Left renal pelvis (tissue), 4 donors: Measurements from ENCODE around the gene CHST3. TPM values are rescaled to one million over a fixed set of nuclear protein-coding genes. Genes with fewer than 3 reads are reported as not detected.
"Not testable (repeated sequence)": the region's sequence is repeated elsewhere in the genome, so short reads cannot be mapped to it uniquely, and the experiment has no call there.

Experiments used
- DNase-seq, 4 donors: peaks; one replicate each; pipeline ENCODE4 v3.0.0-alpha.2; 2013; ENCODE audit warnings: low read depth in 4 of 4, low spot score in 3 of 4
- polyA plus RNA-seq, 4 donors: library from polyadenylated mRNA; unstranded; fragments of 120-200 nt; gene quantifications; one replicate each; pipeline ENCODE4 v1.2.1, GENCODE V29; 2013; ENCODE audit not compliant: insufficient read length in 4 of 4

Gene CHST3
- polyA plus RNA-seq, 4 donors: 15.9 to 19.9 (median 18.7) TPM

DNA sequence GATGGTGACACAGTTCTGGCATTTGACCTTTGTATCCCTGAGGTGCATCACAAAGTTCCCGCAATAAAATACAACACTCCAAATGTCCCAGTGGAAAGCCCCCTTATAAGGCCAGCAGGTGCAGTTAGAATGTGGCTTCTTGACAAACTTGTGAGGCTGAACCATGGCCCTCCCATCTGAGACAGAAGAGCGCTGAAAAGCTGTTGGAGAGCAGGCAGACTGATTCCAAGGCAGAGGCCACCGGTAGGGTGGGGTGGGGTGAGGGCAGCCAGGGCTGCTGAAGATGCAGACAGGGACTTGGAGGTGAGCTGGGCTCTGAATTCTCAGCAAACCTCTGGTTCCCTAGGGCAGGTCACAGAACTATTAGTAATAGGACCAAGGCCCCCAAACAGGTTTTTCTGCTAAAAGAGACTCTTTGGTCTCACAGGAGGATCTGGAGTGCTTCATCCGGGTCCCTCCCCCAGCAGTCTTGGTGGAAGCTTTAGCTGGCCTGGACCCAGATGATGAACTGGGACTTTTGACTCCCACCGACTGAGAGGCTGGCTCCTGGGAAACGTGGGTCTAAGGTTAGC lies 15.6 kb upstream of the CHST3 start:
- no peak for DNase-seq

GRCh38 chr10:71950683-71951082 lies 13.5 kb upstream of the CHST3 start:
- DNase-seq: no peak

DNA sequence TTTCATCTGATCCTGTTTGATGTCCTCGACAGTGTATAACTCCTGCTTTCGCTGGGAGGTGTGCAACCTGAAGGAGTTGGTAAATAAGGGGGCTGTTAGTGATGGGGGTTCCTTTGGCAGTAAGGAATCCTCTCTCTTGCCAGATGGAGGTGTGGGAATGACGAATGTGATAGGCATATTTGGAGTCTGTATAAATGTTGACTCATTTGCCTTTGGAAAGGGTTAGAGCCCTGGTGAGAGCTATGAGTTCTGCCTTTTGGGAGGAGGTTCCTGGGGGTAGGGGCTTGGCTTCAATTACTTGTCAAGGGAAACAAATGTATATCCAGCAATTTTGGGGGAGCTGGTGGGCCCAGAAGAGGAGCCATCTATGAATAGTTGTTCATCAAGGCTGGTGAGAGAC lies 11.4 kb upstream of the CHST3 start:
- no peak for DNase-seq

GRCh38 chr10:71957546-71958275 lies 6.5 kb upstream of the CHST3 start:
- no peak for DNase-seq

DNA sequence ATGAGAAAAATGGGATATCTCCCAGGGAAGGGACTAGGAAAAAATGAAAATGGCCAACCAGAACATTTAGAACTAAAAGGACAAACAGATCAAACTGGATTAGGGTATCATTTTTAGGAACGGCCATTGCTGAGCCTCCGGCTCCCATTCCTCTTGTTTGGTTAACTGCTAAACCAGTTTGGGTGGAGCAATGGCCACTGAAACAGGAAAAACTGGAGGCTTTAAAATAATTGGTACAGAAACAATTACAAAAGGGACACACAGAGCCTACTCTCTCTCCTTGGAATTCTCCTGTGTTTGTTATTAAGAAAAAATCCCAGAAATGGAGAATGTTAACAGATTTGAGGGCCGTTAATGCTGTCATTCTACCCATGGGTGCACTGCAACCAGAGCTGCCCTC lies 4.7 kb upstream of the CHST3 start:
- no peak for DNase-seq

- no peak for DNase-seq
These were observed 2.4 kb upstream of the CHST3 start for GRCh38 chr10:71961831-71962230.

DNA sequence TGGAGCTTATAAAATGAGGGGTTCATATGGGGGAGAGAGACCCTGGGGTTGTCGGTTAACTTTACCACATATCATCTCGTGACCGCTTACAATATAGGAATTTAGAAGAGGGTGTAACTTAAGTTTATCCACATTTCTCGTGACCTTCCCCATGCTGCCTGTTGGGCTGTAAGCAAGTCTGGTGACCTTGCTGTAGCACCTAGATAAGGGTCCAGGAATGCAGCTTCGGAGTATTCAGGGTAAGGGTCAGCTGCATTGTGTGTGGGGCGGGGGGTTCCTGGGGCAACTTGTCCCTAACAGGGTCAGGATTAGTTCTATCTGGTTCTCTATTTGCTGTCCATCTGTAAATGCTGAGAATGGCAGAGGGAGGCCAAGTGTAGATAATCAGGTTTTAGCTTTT lies 1.3 kb upstream of the CHST3 start:
- no peak for DNase-seq

DNA sequence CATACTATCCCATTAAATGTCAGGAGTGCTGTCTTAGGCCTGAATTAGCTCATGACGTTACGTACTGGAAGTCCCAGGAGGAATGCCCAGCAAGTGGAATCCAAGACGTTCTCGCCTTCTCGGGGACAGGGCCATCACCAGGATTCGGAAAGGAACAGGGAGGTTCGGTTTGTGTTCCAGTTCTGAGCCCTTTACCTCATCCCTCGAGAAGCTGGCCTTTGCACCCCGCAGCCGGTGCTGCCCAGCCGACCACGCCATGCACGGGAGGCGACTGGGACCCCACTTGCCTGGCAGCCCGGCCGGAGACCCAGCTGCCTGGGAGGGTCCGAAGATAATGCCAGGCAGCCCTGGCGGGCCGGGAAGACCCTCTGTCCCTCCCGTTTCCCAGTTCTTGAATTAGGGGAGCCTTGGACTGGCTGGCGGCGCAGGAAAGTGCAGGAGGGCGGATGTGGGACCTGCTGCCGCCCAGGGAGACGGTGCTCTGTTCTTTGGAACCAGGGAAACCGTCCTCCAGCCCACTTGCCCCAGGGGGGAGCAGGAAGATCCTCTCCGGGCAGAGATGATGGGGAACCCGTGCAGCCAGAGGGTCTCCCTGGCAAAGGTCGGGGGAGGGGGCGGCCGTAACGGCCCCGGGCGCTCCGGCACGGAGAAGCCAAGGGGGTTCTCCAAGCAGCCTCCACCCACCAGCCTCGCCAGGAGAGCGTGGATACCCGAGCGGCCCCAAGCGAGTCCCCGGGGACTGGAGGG lies 671 bp upstream of the CHST3 start:
- DNase-seq: no peak

DNA sequence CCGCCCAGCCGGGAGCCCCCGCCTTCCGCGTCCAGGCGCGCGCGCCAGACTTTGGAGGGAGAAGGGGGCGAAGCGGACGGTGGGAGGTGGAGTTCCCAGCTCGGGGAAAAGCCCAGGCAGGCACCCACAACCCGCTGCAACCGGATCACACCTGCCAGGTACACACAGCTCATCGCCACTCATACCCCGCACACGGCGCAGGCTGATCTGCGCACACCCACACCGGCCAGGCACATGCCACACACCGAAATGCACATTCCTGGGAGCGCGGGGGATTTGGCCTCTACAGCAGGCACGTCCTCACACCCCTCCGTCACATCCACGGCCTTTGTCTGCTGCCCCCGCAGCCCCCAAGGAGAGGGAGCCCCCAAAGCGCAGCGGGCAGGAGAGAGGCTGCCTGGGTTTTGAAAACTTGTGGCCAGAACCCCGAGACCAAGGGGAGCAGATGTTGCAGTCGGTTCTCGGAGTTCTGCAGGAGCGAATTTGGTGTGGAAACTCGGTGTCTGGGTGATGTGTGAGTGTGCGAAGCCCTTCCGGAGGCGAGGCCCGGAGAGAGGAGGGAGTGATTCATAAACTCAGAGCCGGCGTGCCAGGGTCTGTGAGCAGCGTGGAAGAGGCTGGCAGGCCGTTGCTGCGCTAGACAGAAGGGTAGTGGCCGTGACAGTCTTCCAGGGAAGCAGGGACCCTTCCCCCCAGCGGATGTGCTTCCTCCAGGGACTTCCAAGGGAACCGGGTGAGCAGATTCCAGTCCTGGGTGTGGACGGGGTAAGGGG lies 734 bp downstream of the CHST3 start:
- no peak for DNase-seq

DNA sequence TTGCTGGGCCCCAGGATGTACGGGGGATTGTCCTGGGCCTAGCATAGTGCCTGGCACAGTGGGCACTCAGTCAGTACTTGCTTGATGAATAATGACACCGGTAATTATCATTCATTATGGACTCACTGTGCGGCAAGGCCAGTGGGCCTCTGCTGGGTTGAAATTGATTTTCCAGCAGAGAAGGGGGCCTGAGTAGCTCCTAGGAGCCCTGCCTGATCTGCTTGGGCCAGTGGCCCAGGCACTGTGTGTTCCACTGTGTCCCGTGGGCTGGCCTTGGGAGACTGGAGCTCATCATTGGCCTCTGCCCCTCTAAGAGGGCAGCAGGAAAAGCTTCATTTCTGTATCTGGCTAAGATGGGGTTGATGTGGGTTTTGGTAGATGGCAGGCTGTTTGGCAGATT lies 1.4 kb downstream of the CHST3 start:
- DNase-seq: no peak

- DNase-seq: no peak
These were observed 2.1 kb downstream of the CHST3 start for GRCh38 chr10:71966046-71967004.

DNA sequence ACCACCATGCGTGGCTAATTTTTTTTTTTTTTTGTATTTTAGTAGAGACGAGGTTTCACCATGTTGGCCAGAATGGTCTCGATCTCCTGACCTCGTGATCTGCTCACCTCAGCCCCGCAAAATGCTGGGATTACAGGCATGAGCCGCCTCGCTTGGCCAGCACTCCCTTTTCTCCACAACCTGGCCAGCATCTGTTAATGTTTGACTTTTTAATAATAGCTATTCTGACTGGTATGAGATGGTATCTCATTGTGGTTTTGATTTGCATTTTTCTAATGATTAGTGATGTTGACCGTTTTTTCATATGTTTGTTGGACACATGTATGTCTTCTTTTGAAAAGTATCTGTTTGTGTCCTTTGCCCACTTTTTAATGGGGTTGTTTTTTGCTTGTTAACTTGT lies 3.8 kb downstream of the CHST3 start:
- DNase-seq: not testable (repeated sequence)

GRCh38 chr10:71968553-71969474 lies 4.6 kb downstream of the CHST3 start:
- no peak for DNase-seq

GRCh38 chr10:71969929-71970328 lies 5.7 kb downstream of the CHST3 start:
- DNase-seq: no peak

DNA sequence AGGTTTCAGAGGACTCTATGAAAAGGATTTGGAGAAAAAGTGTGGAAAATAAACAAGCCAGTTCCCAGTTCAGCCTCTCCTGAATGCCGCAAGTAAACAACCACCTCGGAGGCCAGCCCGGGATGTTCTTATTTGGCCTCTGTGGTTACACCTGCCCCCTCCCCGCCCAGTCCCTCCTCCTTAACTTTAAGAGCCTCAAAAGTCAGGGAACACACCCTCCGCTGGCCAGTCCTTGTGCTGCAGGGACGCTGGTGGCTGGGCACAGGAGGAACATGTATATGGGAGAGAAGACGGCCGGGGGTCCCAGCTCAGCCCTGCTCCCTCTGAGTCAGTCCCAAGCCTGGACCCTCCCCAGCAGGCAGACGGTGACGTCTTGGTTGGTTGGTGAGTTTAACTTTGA lies 6.1 kb downstream of the CHST3 start:
- DNase-seq: no peak

DNA sequence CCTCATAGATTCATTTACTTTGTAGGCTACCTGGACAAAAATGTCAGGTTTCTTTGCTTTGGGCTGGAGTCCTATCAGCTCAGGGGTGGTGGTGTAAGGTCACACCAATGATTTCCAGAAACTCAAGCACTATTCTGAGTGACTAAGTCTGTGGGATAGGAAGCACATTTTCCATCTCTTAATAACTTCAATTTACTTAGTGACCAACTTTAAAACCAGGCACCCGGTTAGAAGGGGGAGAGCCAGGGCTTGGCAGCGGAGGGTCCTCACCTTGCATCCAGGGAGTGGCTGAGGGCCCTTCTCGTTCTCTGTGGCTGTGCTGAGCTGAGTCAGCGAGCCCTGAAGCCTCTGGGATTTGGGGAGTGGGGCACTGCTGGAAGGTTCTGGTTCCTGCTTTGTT lies 6.7 kb downstream of the CHST3 start:
- no peak for DNase-seq

DNA sequence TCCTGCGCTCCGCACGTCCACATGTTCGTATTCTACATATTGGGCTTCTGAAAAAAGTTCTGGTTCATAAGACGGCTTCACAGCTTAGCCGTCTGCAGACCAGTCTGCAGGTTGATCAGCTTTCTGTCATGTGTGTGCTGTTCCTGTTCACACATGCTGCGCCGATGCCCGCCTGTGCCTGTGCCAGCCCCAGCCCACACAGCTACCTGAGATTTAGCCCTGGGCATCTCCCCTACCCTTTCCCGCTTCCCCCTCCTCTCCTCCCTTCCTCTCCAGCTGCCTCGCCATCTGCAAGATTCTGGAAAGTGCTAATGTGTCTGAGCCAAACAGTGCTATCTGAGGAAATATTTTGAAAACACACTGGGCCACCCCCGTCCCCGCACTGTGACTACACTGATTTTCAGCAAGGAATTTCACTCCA lies 7.1 kb downstream of the CHST3 start:
- DNase-seq: no peak

GRCh38 chr10:71971769-71972555 lies 7.8 kb downstream of the CHST3 start:
- DNase-seq: no peak
